ENCODE data around the gene SVOPL.
"Not testable (repeated sequence)": the region's sequence is repeated elsewhere in the genome, so short reads cannot be mapped to it uniquely, and the experiment has no call there.

The SVOPL gene, protein sequence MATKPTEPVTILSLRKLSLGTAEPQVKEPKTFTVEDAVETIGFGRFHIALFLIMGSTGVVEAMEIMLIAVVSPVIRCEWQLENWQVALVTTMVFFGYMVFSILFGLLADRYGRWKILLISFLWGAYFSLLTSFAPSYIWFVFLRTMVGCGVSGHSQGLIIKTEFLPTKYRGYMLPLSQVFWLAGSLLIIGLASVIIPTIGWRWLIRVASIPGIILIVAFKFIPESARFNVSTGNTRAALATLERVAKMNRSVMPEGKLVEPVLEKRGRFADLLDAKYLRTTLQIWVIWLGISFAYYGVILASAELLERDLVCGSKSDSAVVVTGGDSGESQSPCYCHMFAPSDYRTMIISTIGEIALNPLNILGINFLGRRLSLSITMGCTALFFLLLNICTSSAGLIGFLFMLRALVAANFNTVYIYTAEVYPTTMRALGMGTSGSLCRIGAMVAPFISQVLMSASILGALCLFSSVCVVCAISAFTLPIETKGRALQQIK

DNA sequence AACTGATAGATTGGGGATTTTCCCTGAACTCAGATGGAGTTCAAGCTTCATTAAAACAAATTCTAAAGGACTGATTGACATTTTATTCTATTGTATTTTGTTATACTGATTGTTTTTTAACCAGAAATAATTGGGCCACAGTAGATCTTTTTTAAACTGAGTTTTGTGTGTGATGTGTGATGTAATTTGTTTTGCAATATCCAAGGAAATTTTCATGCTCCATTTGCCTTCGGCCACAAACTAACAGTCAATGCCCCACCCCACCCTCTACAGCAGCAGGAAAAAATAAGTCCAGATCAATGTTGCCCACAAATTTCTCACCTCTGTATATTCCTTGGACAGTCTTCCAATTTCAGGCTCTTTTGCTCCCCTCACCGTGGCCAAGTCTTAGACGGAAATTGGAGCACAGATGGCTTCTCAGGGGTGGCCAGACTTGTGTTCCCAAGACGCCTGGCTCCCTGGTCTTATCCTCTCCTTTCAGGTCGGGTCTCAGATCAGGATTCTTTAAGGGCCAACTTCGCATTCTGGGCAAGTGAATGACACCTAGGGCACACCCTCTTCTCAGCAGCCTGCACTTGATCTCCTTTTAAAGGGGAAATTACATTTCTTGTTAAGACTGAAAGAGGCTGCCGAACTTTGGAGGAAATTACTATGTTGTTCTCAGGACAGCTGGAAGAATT lies at the start of gene SVOPL:
Gene SVOPL, minus strand, starts transcription at position 506 of the 680 bp plus-strand sequence. CDS start 22,317 bp downstream, outside the sequence.
- no peak for DNase-seq

DNA sequence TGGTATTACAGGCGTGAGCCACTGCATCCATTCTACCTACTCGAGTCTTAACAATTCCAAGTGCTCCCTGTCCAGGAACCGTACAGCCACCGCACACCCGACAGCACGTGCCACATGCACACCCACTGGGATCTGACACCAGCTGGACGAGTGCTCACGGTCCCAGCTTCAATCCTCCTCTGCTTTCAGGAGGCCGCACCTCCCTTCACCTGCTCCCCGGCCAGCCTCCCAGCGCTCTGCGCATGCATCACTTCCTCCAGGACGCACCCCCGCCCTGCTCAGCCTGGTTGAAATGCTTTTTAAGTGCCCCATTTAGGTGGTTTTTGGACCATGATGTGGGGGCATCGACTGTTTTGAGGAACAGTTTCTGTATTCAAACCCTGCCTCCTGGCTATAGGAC lies 49.3 kb upstream of the SVOPL start:
- DNase-seq, result no peak

DNA sequence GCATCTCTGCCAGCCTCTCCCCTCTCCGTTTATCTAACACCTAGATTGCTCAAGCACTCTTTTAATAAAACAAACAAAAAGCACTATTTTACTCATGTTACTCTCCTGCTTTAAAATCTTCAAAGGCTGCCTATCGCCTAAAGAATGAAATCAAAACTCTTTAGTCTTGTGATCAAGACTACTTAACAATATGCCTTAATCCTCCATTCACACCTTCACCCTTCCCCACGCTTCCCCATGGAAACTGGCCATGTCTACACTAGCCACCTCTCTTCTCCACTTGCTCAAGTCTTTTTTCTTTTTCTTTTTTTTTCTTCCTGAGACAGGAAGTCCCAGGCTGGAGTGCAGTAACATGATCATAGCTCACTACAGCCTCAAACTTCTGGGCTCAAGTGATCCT lies 48.8 kb upstream of the SVOPL start:
- DNase-seq, result no peak

DNA sequence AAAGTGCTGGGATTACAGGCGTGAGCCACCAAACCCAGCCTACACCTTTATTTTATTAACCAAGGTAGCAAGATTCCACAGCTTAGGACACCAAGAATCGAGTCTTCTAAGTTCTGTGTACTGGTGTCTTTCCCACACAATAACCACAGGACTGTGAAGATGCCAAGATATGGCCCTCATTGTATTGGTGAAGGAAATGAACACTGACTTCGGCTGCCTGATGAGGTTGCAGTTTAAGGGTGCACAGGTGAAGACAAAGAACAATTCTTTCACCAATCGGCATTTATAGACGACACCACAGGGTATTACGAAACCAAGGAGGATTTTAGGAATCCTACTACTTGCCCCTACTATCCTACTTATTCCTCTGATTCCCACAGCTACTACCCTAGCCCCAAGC lies 47.5 kb upstream of the SVOPL start:
- DNase-seq, result no peak

DNA sequence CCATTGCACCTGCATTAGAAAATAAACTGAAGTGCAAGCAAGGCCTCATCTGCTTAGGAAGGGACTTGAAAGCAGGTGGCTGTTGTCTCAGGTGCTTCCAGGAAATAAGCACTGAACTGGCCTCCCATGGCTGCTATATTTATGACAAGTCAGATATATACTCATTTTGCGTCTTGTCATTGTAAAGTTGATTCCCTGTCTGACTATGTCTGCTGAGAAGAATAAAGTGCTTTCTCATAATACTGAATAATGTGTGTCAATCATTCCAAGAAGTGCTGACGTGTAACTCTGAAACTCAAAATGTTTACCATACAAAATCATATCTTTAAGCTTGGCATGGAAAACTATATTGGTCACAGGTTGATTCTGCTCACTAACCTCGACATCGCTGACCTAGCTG lies 44.9 kb upstream of the SVOPL start:
- DNase-seq, result no peak

DNA sequence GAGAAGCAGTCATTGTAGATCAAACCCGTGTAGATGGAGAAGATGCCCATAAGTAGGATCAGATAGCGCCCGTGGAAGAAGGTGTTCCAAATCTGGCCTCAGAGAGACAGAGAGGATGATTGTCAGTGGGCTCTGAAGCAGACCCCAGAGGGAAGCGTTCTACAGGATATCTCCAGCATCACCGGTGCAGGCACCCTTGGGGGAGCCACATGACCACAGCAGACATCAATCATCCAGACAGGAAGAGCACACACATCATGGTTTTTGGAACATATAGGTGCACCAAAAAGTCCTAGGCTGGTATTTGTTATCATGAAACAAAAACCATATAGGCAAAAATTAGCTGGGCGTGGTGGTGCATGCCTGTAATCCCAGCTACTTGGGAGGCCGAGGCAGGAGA lies 44.0 kb upstream of the SVOPL start:
- DNase-seq, result no peak

DNA sequence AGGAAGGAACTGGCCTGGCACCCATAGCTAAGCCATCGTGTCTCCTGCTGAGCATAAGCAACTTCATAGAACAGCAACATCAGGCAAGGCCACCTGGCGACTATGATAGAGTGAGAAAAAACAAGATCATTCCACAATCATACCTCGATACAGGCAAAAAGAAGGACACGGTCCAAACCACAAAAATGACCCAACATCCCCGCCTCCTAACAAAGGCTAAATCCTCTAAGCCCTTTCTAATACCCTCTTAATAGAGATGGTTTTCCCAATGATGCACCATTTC lies 40.2 kb upstream of the SVOPL start:
- DNase-seq, result no peak

DNA sequence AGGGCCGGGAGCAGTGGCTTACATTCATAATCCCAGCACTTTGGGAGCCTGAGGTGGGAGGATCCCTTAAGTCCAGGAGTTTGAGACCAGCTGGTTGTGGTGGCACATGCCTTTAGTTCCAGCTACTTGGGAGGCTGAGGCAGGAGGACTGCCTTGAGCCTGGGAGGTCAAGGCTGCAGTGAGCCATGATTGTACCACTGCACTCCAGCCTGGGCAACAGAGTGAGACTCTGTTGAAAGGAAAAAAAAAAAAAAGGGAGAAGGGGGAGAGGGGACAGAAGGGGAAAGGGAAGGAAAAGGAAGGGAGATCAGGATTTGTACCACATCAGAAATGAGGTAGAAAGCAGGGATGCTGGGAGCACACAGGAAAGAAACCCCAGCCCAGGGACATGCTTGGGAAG lies 38.7 kb upstream of the SVOPL start:
- DNase-seq, result no peak

DNA sequence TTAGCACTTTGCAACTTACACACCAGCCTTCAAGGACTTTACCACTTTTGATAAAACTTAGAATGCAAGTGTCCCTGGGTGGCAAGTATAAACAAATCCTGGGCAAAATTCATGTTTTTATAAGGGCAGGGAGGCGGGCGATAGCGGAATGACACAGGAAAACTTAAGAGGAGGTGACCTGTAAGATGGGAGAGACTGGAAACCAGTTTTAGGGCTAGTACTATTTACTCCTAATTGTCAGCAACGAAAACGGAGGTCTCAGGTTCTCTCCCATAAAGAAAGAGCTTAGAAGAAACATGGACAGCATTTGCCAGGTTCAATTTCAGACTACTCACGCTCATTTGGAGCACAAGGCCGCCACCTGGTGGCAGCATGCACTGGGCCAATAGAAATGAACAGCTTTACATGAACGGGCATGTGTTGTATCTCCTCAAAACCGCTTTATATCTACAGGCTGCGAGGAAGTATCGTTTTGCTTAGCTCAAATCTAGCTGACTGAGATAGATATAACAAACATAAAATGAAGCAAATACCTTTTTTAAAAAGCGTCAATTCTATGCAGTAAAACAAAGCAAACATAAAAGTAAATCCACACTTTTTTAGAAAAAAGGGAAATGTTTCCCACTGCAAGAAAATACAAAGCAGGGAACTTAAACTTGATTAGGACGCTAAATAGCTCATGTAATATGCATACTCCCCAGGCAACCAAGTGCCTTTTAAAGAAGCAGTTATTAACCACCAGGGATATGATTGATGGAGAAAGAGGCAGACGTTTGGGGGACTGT lies 37.6 kb upstream of the SVOPL start:
- peak; percentile 69 for DNase-seq

DNA sequence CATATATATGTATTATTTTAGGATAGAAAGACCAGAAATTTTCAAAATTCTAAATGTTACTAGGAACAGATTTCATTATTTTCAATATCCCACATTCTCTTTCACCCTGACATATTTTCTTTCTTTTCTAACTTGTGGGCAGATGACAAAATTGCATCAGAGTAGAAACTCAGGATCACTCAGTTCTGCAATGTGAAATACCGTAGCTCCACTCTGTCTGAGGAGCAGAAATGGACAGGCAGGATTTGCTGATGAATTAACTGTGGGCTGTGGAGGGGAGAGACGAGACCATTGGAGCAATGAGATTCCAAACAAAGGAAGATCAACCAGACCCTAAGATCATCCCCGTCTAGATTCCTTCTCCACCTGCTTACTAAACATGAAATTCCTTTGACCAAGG lies 37.0 kb upstream of the SVOPL start:
- no peak for DNase-seq

DNA sequence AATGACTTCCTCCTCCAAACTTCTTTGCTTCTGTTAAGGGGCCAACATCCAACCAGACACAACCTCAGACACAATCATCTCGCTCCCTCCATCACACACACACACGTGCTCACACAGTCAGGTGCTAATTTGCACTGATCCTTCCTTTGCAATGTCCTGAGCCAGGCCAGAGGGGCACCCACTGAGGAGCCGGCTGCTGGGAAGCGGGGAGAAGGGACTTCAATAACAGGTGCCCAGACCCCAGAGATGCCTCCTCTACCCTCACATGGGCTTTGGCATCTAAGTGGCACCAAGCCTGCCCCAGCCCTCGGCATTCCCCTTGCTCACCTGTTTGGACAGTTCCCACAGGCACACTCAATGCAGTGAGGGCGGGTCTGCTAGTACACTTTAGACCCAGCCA lies 34.2 kb upstream of the SVOPL start:
- no peak for DNase-seq

DNA sequence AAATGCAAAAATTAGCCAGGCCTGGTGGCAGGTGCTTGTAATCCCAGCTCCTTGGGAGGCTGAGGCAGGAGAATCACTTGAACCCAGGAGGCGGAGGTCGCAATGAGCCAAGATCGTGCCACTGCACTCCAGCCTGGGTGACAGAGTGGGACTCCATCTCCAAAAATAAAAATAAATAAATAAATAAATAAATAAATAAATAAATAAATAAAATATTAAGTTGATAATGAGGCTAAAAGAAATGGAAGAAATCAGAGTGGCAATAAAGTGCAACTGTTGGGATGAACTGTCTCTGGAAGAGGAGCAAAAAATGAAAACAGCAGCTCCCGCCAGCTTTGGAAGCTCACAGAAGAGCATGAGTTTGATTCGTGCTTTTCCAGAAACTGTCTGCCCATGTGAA lies 30.6 kb upstream of the SVOPL start:
- not testable (repeated sequence) for DNase-seq

DNA sequence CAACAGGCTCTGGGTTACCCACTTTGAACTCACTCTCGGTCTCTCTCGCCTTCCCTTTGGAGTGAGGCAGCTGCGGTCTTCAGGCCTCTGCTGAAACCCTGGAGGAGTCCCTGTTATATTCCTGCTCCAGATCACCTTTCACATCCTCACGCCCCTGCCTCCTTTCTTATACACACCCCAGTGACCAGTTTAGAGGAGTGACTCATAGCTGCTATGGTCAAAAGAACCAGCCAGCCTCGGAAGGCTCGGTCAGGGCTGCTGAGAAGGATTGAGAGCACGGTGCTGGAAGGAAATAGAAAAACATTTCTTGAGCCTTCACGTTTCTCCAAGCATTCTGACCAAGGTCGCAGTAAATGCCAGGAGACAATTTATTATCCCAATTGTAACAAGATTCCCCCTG lies 28.3 kb upstream of the SVOPL start:
- no peak for DNase-seq

DNA sequence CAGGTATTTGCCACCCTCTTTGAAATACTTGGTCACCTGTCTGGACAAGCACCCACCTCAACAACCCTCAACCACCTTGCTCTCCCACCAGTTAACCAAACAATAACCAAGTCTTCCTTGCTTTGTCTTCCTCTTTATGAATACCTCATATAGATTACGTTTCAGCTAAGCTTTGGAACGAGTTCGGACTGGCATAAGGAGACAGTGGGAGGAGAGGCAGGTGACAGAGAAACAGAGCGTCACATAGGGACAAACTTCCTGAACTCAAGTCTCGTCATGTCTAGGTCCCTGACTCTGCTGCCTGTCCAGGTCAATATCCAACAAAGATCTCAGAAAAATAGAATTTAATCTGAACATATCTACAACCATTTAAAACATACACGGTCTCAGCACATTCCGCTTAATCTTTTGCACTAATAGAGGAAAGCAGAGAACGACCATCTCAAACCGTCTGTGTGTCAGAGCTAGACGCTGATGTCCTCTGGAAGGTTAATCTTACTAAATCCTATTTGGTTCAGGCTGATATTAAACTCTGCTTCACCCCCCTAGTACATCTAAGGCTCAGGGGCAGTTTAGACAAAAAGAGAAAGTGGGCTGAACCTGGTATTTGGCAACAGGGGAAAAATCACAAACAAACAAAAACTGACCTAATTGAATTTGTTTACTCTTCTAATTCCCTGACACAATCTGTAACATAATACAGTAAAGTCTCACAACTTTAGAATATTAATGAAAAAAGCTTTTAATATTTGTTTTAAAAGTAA lies 26.4 kb upstream of the SVOPL start:
- no peak for DNase-seq

DNA sequence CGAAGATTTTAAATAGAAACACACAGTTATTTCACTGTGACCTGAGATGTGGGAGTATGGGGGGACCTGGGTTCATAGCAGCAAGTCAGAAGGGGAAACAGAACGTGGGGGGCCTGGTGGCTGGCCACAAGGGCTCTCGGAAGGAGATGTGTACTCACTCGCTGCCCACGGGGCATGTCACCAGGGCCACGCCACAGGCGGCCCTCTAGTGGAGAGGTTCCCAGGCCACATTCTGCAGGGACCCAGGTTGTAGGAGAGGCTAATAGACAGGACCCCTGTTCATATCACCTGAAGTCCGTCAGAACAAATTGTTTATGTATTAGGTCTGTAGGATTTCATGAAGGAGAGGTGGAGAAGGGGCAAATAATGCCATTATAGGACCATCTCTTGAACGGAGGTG lies 25.1 kb upstream of the SVOPL start:
- DNase-seq, result no peak

DNA sequence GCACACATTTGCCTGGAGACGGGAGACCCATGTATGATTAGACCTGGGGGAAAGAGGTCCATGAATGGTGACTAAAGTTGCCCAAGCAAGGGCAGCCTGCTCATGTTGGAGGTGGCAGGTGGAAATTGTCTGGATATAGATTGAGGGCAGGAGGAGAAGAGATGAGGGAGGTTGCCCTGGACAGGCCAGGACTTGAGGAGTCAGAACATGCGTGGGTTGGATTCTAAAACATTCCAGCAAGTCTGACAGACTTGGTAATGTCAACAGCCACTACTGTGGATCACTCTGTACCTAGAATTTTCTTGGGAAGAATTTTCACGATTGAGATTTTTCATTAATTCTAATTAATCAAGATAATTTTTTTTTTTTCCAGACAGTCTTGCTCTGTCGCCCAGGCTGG lies 19.1 kb upstream of the SVOPL start:
- DNase-seq, result no peak

DNA sequence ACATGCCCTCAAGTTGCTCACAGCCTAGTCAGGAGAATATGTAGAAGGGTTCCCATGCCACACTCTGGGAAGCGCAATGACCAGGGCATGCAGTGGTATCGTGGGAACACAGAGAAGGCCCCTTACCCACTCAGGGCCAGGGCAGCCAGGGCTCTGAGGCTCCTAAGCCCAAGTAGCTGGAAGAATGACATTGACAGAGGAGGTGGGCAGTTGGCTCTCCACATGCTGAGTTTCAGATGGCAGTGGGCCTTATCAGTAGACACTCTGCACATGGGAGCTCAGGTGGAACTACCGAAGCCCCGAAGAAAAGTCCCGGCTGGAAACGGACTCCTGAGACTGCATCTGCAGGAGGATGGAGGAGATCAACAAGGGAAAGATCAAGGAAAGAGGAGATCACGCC lies 15.7 kb upstream of the SVOPL start:
- DNase-seq, result no peak

DNA sequence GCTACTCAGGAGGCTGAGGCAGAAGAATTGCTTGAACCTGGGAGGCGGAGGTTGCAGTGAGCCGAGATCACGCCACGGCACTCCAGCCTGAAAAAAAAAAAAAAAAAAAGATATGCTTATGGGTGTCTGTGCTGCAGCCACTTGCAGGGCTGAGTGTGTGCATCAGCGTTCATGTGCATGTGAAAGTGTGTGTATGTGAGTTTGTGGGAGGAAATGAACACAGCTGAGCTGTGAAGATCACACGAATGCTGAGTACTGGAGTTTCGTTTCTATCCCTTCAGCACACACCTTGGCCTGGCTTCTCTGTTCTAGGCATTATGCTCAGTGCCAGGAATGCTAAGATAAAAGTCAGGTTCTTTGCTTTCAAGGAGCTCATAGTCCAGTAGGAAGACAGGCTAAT lies 12.0 kb upstream of the SVOPL start:
- no peak for DNase-seq

DNA sequence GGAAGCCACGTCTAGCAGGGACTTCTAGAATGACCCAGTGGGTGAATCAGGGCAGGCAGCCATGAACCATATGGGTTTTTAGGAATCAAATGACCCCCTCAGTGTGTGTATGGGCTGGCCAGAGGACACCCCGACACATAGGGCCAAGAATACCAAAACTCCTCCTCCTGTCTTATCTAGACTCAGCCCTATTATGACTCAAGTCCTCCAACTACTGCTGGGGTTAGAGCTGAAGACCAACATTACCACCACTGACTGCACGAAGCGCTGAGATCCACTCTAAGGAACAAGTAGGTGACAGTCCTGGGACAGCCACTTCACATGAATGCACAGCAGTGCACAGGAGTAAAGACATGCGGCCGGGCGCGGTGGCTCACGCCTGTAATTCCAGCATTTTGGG lies 11.5 kb upstream of the SVOPL start:
- DNase-seq, result no peak

DNA sequence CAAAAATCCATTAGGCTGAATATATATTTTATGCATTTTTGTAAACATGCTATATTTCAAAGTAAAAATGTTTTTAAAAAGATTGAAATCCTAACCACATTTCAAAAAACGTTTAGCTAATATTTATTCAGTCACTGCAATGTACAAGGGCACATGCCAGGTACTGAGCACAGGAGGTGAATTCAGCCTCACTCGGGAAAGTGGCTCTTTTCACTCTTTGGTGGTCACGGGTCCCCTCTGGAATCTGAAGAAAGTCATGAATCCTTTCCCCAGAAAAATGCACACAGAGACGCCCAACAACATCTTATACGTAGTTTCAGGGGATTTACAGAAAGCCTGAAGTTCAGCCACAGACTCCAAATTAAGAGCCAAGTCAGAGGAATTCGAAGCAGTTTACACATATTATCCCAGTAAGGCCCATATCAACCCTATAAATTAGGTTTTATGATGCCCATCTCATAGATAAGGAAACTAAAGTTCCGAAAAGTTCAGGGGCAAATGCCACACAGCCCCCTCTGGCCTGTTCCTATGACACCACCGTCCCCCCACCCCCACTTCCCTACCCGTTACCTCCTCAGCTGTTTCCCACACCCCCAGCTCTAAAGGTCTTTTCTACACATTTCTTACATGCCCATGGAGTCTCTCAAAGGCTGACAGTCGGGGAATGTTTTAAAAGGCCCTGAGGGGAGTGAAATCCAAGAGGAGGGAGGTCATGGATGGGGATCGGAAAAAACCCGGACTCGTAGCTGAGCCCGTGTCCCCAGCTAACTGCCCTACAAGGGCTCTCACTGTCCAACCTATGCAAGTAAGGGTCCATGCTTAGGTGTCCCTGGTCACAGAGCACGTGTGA lies 9.6 kb upstream of the SVOPL start:
- no peak for DNase-seq

DNA sequence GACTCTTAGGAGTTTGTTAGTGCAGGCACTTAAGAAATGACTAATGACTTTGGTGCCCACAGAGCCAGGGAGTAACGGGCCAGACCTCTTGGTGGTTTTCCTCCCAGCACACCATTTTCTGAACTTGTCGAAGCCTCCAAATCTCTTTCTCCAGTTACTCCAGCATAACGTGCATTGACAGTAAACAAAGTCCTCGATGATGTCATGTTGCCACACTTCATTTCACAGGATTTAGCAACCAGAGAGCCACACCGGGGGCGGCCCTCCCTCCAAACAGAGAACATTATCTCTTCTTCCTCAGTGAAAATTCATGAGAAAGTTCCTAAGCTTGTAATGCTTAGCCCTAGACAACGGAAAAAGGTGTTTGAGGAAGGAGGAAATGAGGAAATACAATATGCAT lies 4.0 kb upstream of the SVOPL start:
- no peak for DNase-seq

DNA sequence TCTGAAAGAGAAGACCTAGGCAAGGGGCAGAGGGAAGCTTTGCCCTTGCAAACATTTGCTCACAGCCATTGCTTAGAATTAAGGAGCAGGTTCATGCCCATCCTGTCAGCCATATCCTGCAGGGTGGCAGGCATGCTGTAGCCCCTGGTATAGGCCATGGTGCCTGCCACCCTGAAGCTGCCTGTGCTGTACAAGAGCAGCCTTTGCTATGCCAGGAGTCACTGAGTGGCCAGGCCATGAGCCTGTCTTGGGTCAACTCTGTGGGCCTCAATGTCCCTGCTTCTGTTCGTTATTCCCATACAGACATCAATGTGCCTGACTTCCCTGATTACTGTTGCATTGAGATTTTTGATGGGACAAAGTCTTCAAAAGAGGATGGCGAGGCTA lies 368 bp upstream of the SVOPL start:
- DNase-seq, result no peak

All from NCI-H2081 treated with DMSO at 0.1 percent for 48 hours (cell line).